Testis (tissue), 2 donors: Measurements from ENCODE around the gene COA3.

Source experiments
- CTCF ChIP-seq, 3 experiments: fragments of 450-650 bp in 2 of 3; fragments of 200-600 bp in 1 of 3; sonication (generic) in 1 of 3; IDR thresholded peaks; one replicate each; pipeline ENCODE4 v1.5.1; 2016 to 2019; ENCODE audit warnings: antibody characterized with exemption in 3 of 3, mild to moderate bottlenecking in 2 of 3, moderate library complexity in 1 of 3
- POLR2A ChIP-seq: fragments of 450-650 bp; IDR thresholded peaks from one replicate; pipeline ENCODE4 v1.6.1; 2017; ENCODE audit warnings: antibody characterized with exemption, mild to moderate bottlenecking, moderate library complexity

GRCh38 chr17:42814633-42815399 is 16.3 kb upstream of the COA3 start:
- TF ChIP-seq CTCF (IDR thresholded peaks at IDR 0.05) (no peak), POLR2A (no peak)
